HepG2 (cell line): Measurements from ENCODE around the gene DNAJC5. TPM values are rescaled to one million over a fixed set of nuclear protein-coding genes. Genes with fewer than 3 reads are reported as not detected.

Experiments
- ATF7-NPFF ChIP-seq: sonication (generic); formaldehyde crosslinking; IDR thresholded peaks from 2 replicates; pipeline ENCODE4 v1.8.1; 2023; ENCODE audit warnings: mild to moderate bottlenecking, low read depth, missing genetic modification reagents, moderate library complexity
- BCL6 ChIP-seq: IDR thresholded peaks from 2 replicates; pipeline ENCODE4 v1.6.1; 2016; ENCODE audit warnings: missing genetic modification reagents, missing compliant biosample characterization
- CENPT ChIP-seq: sonication (generic); formaldehyde crosslinking; IDR thresholded peaks from 2 replicates; pipeline ENCODE4 v1.8.0; 2022; ENCODE audit warnings: low read depth, mild to moderate bottlenecking, moderate library complexity, missing genetic modification reagents
- DMAP1 ChIP-seq: IDR thresholded peaks from 2 replicates; pipeline ENCODE4 v1.6.1; 2016
- KDM1A ChIP-seq: IDR thresholded peaks from 2 replicates; pipeline ENCODE4 v1.6.1; 2016; ENCODE audit warnings: missing compliant biosample characterization
- MED1 ChIP-seq: sonication (generic); formaldehyde crosslinking; IDR thresholded peaks from 2 replicates; pipeline ENCODE4 v1.4.0; 2020; ENCODE audit warnings: missing genetic modification reagents
- MEIS2 ChIP-seq: sonication (generic); formaldehyde crosslinking; IDR thresholded peaks from 2 replicates; pipeline ENCODE4 v1.9.0; 2021; ENCODE audit warnings: mild to moderate bottlenecking, missing genetic modification reagents
- MTF2 ChIP-seq: sonication (generic); formaldehyde crosslinking; IDR thresholded peaks from 2 replicates; pipeline ENCODE4 v1.5.0; 2020; ENCODE audit warnings: missing genetic modification reagents, borderline replicate concordance
- MXD3 ChIP-seq: IDR thresholded peaks from 2 replicates; pipeline ENCODE4 v1.6.1; 2016; ENCODE audit warnings: mild to moderate bottlenecking, missing biosample characterization, missing genetic modification reagents
- NFE2L1 ChIP-seq: sonication (generic); formaldehyde crosslinking; IDR thresholded peaks from 2 replicates; pipeline ENCODE4 v1.4.0; 2020; ENCODE audit warnings: missing genetic modification reagents, mild to moderate bottlenecking, borderline replicate concordance
- NFIC ChIP-seq: IDR thresholded peaks from 2 replicates; pipeline ENCODE4 v1.6.1; 2012; ENCODE audit warnings: mild to moderate bottlenecking, low read length, inconsistent platforms
- RARG ChIP-seq: sonication (generic); formaldehyde crosslinking; IDR thresholded peaks from 2 replicates; pipeline ENCODE4 v1.4.0; 2020; ENCODE audit warnings: low read depth, mild to moderate bottlenecking, missing genetic modification reagents
- REPIN1 ChIP-seq: sonication (generic); formaldehyde crosslinking; IDR thresholded peaks from 2 replicates; pipeline ENCODE4 v1.8.0; 2022; ENCODE audit warnings: missing genetic modification reagents, low read depth, mild to moderate bottlenecking, borderline replicate concordance
- SNRNP70 ChIP-seq: fragments of 200-400 bp; formaldehyde crosslinking; IDR thresholded peaks from 2 replicates; pipeline ENCODE4 v1.6.1; 2017; ENCODE audit warnings: mild to moderate bottlenecking, low read depth, low read length, moderate library complexity
- SRSF1 ChIP-seq: fragments of 200-400 bp; formaldehyde crosslinking; optimal IDR thresholded peaks from 2 replicates; pipeline ENCODE3; 2017; ENCODE audit warnings: mild to moderate bottlenecking, low read depth, low read length, moderate library complexity
- TGIF2 ChIP-seq: IDR thresholded peaks from 2 replicates; pipeline ENCODE4 v1.6.1; 2016; ENCODE audit warnings: control low read depth, missing compliant biosample characterization
- U2AF1 ChIP-seq: fragments of 200-400 bp; formaldehyde crosslinking; optimal IDR thresholded peaks from 2 replicates; pipeline ENCODE3; 2017; ENCODE audit warnings: mild to moderate bottlenecking, low read depth, low read length
- ZBTB25 ChIP-seq: IDR thresholded peaks from 2 replicates; pipeline ENCODE4 v1.6.1; 2018; ENCODE audit warnings: missing genetic modification reagents
- ZC3H13 ChIP-seq: sonication (generic); formaldehyde crosslinking; IDR thresholded peaks from 2 replicates; pipeline ENCODE4 v1.8.1; 2023; ENCODE audit warnings: mild to moderate bottlenecking, missing genetic modification reagents, moderate library complexity
- ZNF12 ChIP-seq: sonication (generic); formaldehyde crosslinking; IDR thresholded peaks from 2 replicates; pipeline ENCODE4 v1.5.0; 2020; ENCODE audit warnings: missing genetic modification reagents
- ZNF121 ChIP-seq: sonication (generic); formaldehyde crosslinking; IDR thresholded peaks from 2 replicates; pipeline ENCODE4 v1.5.0; 2020; ENCODE audit warnings: mild to moderate bottlenecking, missing genetic modification reagents
- ZNF17 ChIP-seq: sonication (generic); formaldehyde crosslinking; IDR thresholded peaks from 2 replicates; pipeline ENCODE4 v1.5.0; 2020; ENCODE audit warnings: mild to moderate bottlenecking, missing genetic modification reagents
- ZNF530 ChIP-seq: sonication (generic); formaldehyde crosslinking; IDR thresholded peaks from 2 replicates; pipeline ENCODE4 v1.5.0; 2020; ENCODE audit warnings: low read depth, mild to moderate bottlenecking, missing genetic modification reagents
- ZNF691 ChIP-seq: sonication (generic); formaldehyde crosslinking; IDR thresholded peaks from 2 replicates; pipeline ENCODE4 v1.4.0; 2020; ENCODE audit warnings: missing genetic modification reagents, low read depth, mild to moderate bottlenecking, borderline replicate concordance
- ZNF747 ChIP-seq: sonication (generic); formaldehyde crosslinking; IDR thresholded peaks from 2 replicates; pipeline ENCODE4 v1.8.1; 2023; ENCODE audit warnings: missing genetic modification reagents, mild to moderate bottlenecking, borderline replicate concordance
- ZNF782 ChIP-seq: sonication (generic); formaldehyde crosslinking; IDR thresholded peaks from 2 replicates; pipeline ENCODE4 v1.4.0; 2020; ENCODE audit warnings: missing genetic modification reagents, mild to moderate bottlenecking, borderline replicate concordance
- ZXDC ChIP-seq: sonication (generic); formaldehyde crosslinking; IDR thresholded peaks from 2 replicates; pipeline ENCODE4 v1.5.0; 2020; ENCODE audit warnings: mild to moderate bottlenecking, missing genetic modification reagents
- polyA plus RNA-seq, 8 experiments: library from polyadenylated mRNA; depleted of rRNA in 3 of 8; stranded (reverse) in 7 of 8; unstranded in 1 of 8; fragments of >200 nt; fragmentation: Illumina TruSeq in 4 of 8; extraction: Trizol in 4 of 8; gene quantifications; 2 replicates each; pipeline versions ENCODE4 v1.2.1 to v1.2.3, GENCODE V29; 2011 to 2016; ENCODE audit warnings: low read depth in 4 of 8, missing spikeins in 1 of 8, mixed read lengths in 1 of 8; ENCODE audit not compliant: insufficient read depth in 1 of 8
- total RNA-seq, 5 experiments: library from RNA; depleted of rRNA; stranded (reverse); fragments of >200 nt; fragmentation: Illumina TruSeq; extraction: Trizol; gene quantifications; 2 replicates each; pipeline ENCODE4 v1.2.3, GENCODE V29; 2016; ENCODE audit warnings: low read depth in 1 of 5

Gene DNAJC5
- total and polyA plus RNA-seq, 2 of the 13 experiments (the other 11 are each of a cell fraction or from before 2014, with no cell fraction given) = 42.8 to 64.5 TPM

- peak; percentile 98 for TF ChIP-seq ZNF691
- no peak for TF ChIP-seq NFIC
- peak; percentile 76 for TF ChIP-seq MEIS2 (CRISPR knock-in tag)
- peak; percentile 97 for TF ChIP-seq ZXDC (CRISPR knock-in tag)
- no peak for TF ChIP-seq SNRNP70
- peak; percentile 62; the same call in 1 of the 2 replicates for TF ChIP-seq MTF2 (CRISPR knock-in tag)
- TF ChIP-seq TGIF2 = peak; percentile 92
- peak; percentile 99 for TF ChIP-seq ZNF747 (CRISPR knock-in tag)
- peak; percentile 96 for TF ChIP-seq U2AF1
- TF ChIP-seq ZNF530 (CRISPR knock-in tag) = peak; percentile 92
- TF ChIP-seq ATF7-NPFF = peak; percentile 98
- peak; percentile 95 for TF ChIP-seq MED1 (CRISPR knock-in tag)
- TF ChIP-seq KDM1A (CRISPR knock-in tag) = no peak
- peak; percentile 96 for TF ChIP-seq REPIN1 (CRISPR knock-in tag)
- TF ChIP-seq ZNF12 = peak; percentile 67
- TF ChIP-seq ZNF121 (CRISPR knock-in tag) = peak; percentile 30
- peak; percentile 77 for TF ChIP-seq BCL6 (CRISPR knock-in tag)
- TF ChIP-seq ZBTB25 = peak; percentile 94
- TF ChIP-seq NFE2L1 (CRISPR knock-in tag) = peak; percentile 90
- peak; percentile 99 for TF ChIP-seq ZC3H13 (CRISPR knock-in tag)
- TF ChIP-seq DMAP1 = peak; percentile 100
- TF ChIP-seq SRSF1 = no peak
- TF ChIP-seq ZNF17 = no peak; the same call in 1 of the 2 replicates
- peak; percentile 99 for TF ChIP-seq RARG (CRISPR knock-in tag)
- TF ChIP-seq MXD3 (CRISPR knock-in tag) = peak; percentile 99
- TF ChIP-seq ZNF782 (CRISPR knock-in tag) = peak; percentile 98
- peak; percentile 63; the same call in 1 of the 2 replicates for TF ChIP-seq CENPT (CRISPR knock-in tag)
Measured at GRCh38 chr20:63955827-63956663, 61.1 kb downstream of the DNAJC5 start, which contains the start of gene UCKL1 (continued).
